ENCODE data around the gene FERMT3. TPM values are rescaled to one million over a fixed set of nuclear protein-coding genes. Genes with fewer than 3 reads are reported as not detected.

The FERMT3 gene
- total RNA-seq, 1 experiment from 2014 or later = 4.3 TPM

- Histone ChIP-seq H3K27me3 (replicated peaks; ENCODE audit: control insufficient read depth, insufficient read depth, low read length) (no peaks in the 10 kb centered on the region), H3K4me3 (ENCODE audit: low read depth, low read length) (peak within 1 kb of the TSS; percentile 66), H3K4me1 (peaks cover 26% of the 10 kb centered on the region), H3K36me3 (ENCODE audit: control insufficient read depth, insufficient read depth, low read length) (peaks cover 2% of the 10 kb centered on the region; the same call in 1 of the 2 replicates), H3K9me3 (no peaks in the 10 kb centered on the region)
- Mint-ChIP-seq H3K9me3 (ENCODE audit: unreplicated experiment) (no peaks in the 10 kb centered on the region), H3K36me3 (ENCODE audit: insufficient read depth, unreplicated experiment) (peaks cover 30% of the 10 kb centered on the region), H3K4me3 (ENCODE audit: unreplicated experiment) (peak within 1 kb of the TSS; percentile 99), H3K27me3 (ENCODE audit: insufficient read depth, unreplicated experiment) (no peaks in the 10 kb centered on the region), H3K27ac (ENCODE audit: unreplicated experiment) (peak within 1 kb of the TSS; percentile 85), H3K4me1 (ENCODE audit: low read depth, unreplicated experiment) (peaks cover 13% of the 10 kb centered on the region)
- intact Hi-C loops (cut with micrococcal nuclease; ENCODE audit: unreplicated experiment) = loop anchor here (1.0 kb wide), 2 partner anchors 19 to 53 kb away; no protein-coding TSS in a partner anchor
- peak; percentile 63 to 91 for TF ChIP-seq CTCF (IDR thresholded peaks at IDR 0.05; ENCODE audit: insufficient read depth in 1 of 2, low read depth in 1 of 2, low read length in 1 of 2, severe bottlenecking in 1 of 2, unreplicated experiment in 1 of 2)
- CTCF ChIA-PET = interaction anchor here (0.7 to 1.8 kb wide), 7 partner anchors 14 to 109 kb away, joined by 4 to 13 read pairs (median 7); partner anchors contain the start of genes ESRRA, NUDT22 and TRPT1
- POLR2A ChIA-PET = interaction anchor here (0.5 to 0.9 kb wide), 2 partner anchors 9 to 54 kb away, joined by 3 to 5 read pairs; partner anchors contain the start of gene ESRRA
- BruUV-seq (replicated peaks) = no TSS peak
- DNase-seq = peak in 1 of 2 experiments; percentile 77
These were observed 44.7 kb downstream of the FERMT3 start, which contains the start of gene PLCB3 for GRCh38 chr11:64251016-64251752. PLCB3 (plus strand) TSS chr11:64251530; CDS start chr11:64251650, 120 bp downstream.

- H3K36me3 Mint-ChIP-seq (ENCODE audit: insufficient read depth, unreplicated experiment) = peaks cover 30% of the 10 kb centered on the region
- no TSS peak for BruUV-seq (replicated peaks)
- POLR2A ChIA-PET = interaction anchor here (0.5 to 1.4 kb wide), 2 partner anchors 53 to 66 kb away, joined by 4 to 5 read pairs; partner anchors contain the start of genes ESRRA, PRDX5 and TRMT112
These were observed 45.2 kb downstream of the FERMT3 start for GRCh38 chr11:64251753-64252002.

More at GRCh38 chr11:64251753-64252002, 45.2 kb downstream of the FERMT3 start:
- Mint-ChIP-seq H3K4me1 (ENCODE audit: low read depth, unreplicated experiment) (peaks cover 13% of the 10 kb centered on the region), H3K9me3 (ENCODE audit: unreplicated experiment) (no peaks in the 10 kb centered on the region), H3K27ac (ENCODE audit: unreplicated experiment) (peak overlapping the region; percentile 85), H3K4me3 (ENCODE audit: unreplicated experiment) (peak overlapping the region; percentile 99), H3K27me3 (ENCODE audit: insufficient read depth, unreplicated experiment) (no peaks in the 10 kb centered on the region)
- intact Hi-C loops (cut with micrococcal nuclease; ENCODE audit: unreplicated experiment) = loop anchor here (1.0 kb wide), 2 partner anchors 19 to 53 kb away; no protein-coding TSS in a partner anchor
- Histone ChIP-seq H3K36me3 (ENCODE audit: control insufficient read depth, insufficient read depth, low read length) (peaks cover 4% of the 10 kb centered on the region), H3K9me3 (no peaks in the 10 kb centered on the region), H3K4me3 (ENCODE audit: low read depth, low read length) (peak overlapping the region; percentile 66), H3K27me3 (replicated peaks; ENCODE audit: control insufficient read depth, insufficient read depth, low read length) (no peaks in the 10 kb centered on the region), H3K4me1 (peaks cover 26% of the 10 kb centered on the region)
- no peak for DNase-seq
- CTCF ChIA-PET = interaction anchor here (0.8 to 1.8 kb wide), 10 partner anchors 9 to 66 kb away, joined by 3 to 13 read pairs (median 8); partner anchors contain the start of genes ESRRA, FKBP2, NUDT22 and STIP1
- TF ChIP-seq CTCF (IDR thresholded peaks at IDR 0.05; ENCODE audit: insufficient read depth in 1 of 2, low read depth in 1 of 2, low read length in 1 of 2, severe bottlenecking in 1 of 2, unreplicated experiment in 1 of 2) = no peak
